GM18867 (cell line): ENCODE results near the gene SLC26A1.

ENCODE experiments used
- ATAC-seq: cut with Tn5 transposase; IDR thresholded peaks from one replicate; pipeline ENCODE4 v1.9.1; 2021; ENCODE audit warnings: mild to moderate bottlenecking, moderate library complexity; ENCODE audit not compliant: unreplicated experiment

The SLC26A1 gene

GRCh38 chr4:1029529-1029928, 36.3 kb upstream of the SLC26A1 start:
- ATAC-seq = no peak

DNA sequence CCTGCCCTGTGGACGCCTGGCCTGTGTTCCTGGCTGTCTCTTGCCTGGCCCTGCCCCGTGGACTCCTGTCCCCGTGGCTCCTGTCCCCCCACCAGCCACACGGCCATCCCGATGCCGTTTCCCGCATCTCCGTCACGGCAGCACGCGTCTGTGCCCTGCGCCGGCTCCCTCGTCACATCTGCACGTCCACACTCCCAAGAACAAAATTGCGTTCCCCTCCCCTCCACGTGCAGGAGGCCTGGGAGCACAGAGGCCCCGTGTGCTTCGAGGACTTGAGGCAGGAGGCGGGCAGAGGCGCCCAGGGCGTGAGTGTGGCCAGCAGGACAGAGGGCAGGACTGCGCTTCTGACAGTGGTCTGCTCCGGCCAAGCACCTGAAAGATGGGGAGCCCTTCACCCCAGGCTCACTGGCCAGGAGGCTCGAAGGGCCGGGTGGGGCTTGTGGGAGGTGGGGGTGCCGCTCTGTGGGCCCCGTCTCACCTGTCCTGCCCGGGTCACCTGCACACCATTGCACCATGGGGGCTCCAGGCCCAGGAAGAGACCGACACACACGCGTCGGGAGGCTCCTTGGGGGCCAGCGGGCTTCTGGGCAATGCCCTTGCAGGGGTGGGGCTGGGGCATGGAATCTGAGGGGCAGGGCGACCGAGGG, 35.5 kb upstream of the SLC26A1 start:
- no peak for ATAC-seq

DNA sequence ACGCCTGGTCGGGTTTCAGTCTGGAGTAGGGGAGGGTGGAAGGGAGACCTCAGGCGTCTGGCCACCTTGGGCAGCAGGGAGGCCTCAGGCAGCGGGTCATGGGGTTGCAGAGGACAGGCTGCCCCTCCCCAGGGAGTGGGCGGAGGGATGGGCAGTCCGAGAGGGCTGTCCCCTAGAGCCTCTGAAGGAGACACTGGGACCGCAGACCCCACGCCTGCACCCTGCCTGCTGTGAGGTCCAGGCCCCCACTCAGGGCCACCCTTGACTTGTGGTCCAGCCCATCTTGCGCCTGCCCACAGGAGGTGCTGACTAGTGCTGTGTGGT, 34.7 kb upstream of the SLC26A1 start:
- no peak for ATAC-seq

DNA sequence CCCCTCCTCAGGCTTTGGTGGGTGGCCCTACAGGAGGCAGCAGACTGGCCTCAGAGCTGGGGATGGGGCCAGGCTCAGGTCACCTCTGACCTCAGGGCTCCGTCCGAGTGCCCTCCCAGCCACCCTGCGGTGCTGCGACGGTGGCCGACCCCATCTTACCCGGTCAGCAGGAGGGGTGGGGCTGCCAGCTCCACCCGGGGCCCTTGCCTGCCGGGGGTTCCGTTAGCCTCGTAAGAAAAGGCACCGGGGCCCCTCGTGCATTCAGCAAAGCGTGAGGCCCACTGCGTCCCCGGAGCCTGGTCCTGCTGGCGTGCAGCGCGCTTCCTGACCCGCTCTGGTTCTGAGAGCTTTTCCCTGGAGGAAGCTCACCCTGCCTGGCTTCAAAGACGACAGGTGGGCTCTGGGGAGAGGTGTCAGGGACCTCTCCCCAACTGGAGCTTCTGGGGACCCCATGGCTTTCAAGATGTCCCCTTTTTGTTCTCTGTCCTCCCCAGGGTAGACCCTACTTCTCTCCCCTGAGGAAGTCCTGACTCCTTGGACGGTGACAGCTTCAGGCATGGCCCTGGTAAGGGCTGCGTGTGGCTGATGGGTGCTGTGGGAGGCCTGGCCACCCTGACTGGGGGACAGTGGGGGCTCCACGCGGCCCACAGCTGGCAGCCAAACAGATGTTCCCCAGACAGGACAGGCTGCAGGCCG, 34.2 kb upstream of the SLC26A1 start:
- no peak for ATAC-seq

DNA sequence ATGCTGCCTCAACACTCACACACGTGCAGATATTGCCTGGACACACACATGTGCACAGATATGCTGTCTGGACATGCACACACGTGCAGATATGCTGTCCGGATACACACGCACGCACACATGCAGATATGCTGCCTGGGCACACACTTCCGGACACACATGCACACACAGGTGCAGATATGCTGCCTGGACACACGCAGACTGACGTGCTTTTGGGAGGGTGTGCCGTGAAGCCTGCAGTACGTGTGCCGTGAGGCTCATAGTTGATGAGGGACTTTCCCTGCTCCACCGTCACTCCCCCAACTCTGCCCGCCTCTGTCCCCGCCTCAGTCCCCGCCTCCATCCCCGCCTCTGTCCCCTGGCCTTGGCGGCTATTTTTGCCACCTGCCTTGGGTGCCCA, 32.9 kb upstream of the SLC26A1 start:
- peak; percentile 61 for ATAC-seq

- ATAC-seq = no peak
Observed at GRCh38 chr4:1024882-1025545, 31.8 kb upstream of the SLC26A1 start.

DNA sequence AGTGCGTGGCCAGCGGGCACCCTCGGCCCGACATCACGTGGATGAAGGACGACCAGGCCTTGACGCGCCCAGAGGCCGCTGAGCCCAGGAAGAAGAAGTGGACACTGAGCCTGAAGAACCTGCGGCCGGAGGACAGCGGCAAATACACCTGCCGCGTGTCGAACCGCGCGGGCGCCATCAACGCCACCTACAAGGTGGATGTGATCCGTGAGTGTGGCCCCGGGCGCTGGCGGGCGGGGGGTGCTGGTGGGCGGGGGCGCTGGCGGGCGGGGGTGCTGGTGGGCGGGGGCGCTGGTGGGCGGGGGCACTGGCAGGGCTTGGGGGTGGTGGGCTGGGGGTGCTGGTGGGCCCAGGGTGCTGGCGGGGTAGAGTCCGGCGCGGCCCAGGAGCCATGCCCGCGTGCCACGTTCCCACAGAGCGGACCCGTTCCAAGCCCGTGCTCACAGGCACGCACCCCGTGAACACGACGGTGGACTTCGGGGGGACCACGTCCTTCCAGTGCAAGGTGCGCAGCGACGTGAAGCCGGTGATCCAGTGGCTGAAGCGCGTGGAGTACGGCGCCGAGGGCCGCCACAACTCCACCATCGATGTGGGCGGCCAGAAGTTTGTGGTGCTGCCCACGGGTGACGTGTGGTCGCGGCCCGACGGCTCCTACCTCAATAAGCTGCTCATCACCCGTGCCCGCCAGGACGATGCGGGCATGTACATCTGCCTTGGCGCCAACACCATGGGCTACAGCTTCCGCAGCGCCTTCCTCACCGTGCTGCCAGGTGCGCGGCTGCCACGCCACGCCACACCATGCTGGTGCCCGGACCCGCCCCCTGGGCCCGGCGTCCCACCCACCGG, 30.9 kb upstream of the SLC26A1 start:
- no peak for ATAC-seq

- ATAC-seq = no peak
Observed at GRCh38 chr4:1023075-1023640, 30.0 kb upstream of the SLC26A1 start.

GRCh38 chr4:1022739-1023066, 29.5 kb upstream of the SLC26A1 start:
- ATAC-seq = no peak

DNA sequence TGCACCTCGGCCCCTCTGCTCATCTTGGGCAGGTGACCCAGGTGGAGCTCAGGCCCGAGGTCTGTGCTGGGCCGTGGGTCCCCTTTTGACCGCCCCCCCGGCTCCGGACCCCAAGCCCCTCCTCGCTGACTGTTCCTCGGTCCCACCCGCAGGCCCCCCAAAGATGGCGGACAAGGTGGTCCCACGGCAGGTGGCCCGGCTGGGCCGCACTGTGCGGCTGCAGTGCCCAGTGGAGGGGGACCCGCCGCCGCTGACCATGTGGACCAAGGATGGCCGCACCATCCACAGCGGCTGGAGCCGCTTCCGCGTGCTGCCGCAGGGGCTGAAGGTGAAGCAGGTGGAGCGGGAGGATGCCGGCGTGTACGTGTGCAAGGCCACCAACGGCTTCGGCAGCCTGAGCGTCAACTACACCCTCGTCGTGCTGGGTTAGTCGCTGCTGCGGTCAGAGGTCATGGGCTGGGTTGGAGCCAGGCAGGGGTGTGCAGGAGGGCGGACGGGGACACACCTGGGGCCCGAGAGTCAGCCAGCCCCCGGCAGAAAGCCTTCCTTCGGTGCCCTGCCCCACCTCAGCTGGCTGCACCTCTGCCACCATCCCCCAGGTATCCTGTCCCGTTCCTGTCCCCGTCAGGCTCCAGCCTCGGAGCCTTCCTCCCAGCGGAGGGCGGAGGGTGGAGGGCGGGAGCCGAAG, 29.0 kb upstream of the SLC26A1 start:
- no peak for ATAC-seq

DNA sequence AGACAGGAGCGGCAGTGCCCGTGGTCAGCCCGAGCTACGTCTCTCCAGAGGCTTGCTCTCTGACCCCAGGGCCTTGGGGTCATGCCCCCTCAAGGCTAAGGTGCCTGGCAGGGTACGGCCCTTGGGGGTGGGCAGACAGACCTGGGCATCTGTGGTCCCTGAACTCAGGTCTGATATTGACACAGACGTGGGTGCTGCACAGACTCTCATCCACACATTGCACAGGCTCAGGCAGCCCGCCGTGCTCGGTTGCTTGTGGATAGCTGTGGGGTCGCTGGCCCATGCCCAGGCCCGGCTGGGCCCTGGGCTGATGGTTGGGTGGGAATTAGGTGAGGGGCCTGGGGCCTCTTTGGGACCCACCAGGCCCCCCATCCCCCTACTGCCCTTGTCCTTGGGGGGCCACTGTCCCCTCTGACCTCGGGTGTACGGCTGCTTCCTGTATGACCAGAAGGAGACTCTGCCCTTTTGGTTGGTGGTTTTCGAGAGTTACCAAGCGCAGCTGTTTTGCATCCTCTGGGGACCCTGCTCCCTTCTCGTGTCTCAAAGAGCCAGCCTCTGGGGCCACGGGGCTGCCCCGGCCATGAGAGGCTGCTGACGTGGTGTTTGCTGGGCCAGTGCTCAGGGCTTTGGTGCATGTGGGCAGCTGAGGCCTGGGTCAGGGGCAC, 28.3 kb upstream of the SLC26A1 start:
- peak; percentile 62 for ATAC-seq

- ATAC-seq = no peak
Observed at GRCh38 chr4:1019729-1020470, 26.7 kb upstream of the SLC26A1 start.

GRCh38 chr4:1019320-1019719, 26.1 kb upstream of the SLC26A1 start:
- no peak for ATAC-seq

DNA sequence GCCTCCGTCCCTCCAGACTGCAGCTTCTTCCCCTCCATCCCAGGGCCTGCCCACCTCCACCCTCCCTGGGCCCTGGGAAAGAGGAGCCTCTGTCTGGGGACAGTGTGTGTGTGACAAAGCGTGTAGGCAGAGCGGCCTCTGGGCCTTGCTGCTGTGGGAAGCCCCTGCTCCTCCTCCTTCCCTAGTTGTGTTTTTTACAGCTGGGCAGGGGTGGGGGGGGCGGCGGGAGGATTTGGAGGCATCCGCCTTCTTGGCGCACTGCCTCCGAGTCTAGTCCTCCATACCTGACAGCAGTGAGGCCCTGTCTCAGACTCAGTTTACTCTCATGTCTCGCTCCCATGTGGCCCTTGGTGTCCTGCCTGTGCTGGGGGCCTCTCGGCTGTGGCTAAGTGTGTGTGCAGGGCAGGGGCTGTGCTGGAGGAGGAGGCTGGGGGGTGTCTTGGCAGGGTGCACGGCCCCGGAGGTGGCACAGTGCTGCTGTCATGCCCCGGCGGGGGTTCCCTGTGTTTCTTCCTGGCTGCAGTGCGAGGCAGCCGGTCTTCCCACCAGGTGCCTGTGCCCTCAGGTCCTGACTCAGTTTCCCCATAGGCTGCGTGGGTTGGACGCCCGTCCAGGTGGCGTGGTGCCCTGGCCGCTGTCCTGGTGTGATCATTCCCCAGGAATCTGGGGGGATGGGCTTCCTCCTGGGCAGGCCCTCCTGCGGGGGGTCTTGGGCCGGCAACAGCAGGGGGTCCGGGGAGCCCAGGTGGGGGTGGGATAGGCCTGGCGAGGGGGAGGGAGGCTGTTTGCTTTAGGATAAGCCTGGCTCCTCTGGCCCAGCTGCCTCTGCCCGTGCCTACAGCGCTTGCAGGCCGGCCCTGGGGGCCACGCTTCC, 25.2 kb upstream of the SLC26A1 start:
- no peak for ATAC-seq

DNA sequence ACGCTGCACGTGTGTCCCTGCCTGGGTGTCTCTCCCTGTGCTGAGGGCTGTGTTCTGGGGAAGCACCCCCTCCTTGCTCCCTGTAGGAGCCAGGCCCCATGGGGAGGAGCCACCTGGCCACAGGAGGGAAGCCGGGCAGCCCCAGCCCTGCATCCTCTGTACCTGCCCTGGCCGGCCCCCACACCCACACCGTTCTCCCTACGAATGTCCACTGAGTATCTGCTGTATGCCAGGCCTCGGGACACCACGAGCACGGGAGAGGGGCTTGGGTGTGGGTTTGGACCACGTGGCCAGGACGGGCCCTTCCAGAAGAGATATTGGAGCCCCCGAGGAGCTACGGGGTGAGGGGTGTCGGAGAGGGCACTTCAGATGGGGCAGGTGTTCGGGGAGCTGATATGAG, 24.5 kb upstream of the SLC26A1 start:
- no peak for ATAC-seq

DNA sequence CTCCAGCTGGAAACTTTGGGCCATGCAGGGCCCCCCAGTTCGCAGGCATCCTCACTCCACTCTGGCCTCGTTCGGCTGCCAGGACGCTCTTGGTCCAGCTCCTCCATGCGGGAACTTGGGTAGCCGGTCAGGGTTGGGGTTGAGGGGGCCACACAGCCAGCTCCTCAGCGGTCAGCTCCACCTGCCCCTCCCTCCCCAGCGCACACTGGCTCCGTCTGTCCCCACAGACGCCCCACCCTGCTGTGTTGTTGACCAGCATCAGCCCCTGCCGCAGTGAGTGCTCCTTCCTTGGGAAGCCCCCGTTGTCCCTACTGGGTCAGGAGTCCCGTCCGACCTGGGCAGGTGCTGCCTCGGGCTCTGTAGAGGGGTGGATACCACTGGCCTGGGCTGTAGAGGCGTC, 24.0 kb upstream of the SLC26A1 start:
- no peak for ATAC-seq

GRCh38 chr4:1015746-1016145, 22.5 kb upstream of the SLC26A1 start:
- no peak for ATAC-seq

- ATAC-seq = no peak
Observed at GRCh38 chr4:1015179-1015578, 22.0 kb upstream of the SLC26A1 start.
